ENCODE results near the gene TDRD7.
A peak's percentile ranks its signal among the peaks of the same experiment; 100 is the strongest.

Gene TDRD7

DNA sequence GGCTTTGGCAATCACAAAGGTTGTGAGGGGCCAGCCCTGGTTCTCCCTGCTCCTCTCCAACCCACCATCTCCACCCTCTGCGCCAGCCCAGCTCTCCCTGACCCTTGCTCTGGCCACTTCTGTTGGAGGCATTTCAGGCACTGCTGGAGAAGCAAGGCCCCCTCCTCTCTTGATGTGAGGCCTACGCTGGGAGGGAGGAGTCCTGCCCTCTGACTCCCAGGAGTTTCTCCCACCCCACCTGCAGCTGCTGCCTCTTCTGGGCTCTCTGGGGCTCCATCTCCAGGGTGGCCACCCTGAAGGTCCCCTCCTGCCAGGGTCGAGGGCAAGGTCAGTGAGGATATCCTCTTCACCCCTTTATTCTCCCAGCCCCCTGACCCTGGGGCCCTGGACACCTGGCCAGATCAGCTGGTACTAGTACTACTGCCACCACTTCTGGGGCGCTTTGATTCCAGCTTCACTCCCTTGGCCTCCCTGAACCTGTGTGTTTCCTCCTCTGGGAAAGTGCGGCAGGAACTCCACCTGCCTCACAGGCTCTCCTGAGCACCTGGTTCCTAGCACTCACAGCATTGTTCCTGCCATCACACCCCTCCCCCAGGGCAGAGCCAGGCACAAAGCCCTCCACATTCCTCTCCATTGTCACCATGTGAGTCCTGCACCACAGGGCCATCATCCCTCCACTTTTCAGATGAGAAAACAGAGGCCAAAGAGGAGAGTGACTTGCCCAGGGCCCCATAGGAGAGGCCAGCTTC lies 23.8 kb upstream of the TDRD7 start:
- no peak for DNase-seq

DNA sequence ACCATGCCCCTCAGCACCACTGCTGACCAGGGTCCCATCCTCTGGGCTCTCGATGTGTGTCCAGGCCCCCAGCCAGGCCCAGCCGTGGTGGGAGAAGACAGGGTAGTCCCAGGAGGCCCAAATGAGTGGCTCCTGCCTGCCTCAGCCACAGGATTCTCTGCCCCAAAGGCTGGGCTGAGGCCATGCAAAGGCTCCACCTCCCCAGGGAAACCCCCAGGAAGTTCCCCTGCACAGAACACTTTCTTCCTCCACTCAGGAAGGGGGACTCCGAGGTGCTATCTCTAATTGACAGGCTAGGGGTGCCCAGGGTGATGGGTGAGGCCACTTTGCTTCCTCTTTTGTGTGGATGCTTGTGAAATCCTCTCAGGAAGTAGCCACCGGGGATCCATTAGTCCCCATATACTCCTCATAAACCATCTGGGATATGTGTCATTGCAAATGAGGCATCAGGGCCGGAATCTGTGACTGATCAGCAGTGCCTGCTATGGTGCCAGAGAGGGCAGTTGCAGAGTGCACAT lies 23.1 kb upstream of the TDRD7 start:
- DNase-seq = no peak

DNA sequence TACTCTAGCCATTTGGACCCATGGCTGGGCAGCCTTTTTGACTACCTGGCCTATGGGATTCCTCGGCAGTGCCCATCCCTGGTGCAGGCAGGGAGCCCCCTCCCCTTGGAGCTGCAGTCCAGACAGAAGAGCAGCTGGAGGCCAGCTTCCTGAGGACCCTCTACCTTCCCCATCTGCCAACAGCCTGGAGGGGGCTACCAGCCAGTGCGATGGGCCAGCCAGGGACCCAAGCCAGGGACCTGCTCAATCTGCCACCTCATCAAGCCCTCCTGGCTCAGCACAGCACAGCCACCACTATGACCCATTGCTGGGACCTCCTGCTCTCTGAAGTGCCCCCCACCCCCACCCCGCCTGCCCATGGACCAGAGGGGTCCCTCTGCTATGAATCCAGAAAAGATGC lies 22.6 kb upstream of the TDRD7 start:
- DNase-seq = no peak

DNA sequence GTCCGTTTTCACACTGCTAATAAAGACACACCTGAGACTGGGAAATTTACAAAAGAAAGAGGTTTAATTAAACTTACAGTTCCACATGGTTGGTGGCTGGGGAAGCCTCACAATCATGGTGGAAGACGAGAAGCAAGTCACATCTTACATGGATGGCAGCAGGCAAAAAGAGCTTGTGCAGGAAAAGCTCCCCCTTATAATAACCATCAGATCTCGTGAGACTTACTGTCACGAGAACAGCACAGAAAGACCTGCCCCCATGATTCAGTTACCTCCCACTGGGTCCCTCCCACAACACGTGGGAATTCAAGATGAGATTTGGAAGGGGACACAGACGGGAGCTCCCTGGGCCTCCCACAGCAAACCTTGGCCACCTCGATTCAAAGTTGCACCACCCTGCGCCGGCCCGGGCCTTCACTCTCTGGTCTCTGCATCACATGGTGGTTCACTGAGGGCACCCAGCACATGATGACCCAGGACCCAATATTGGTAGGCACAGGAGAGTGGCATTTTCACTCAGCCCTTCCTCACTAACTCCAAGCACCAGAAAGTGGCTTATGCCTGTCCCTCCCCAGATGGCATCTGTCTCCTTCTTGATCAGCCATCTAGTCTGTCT lies 21.0 kb upstream of the TDRD7 start:
- no peak for DNase-seq

DNA sequence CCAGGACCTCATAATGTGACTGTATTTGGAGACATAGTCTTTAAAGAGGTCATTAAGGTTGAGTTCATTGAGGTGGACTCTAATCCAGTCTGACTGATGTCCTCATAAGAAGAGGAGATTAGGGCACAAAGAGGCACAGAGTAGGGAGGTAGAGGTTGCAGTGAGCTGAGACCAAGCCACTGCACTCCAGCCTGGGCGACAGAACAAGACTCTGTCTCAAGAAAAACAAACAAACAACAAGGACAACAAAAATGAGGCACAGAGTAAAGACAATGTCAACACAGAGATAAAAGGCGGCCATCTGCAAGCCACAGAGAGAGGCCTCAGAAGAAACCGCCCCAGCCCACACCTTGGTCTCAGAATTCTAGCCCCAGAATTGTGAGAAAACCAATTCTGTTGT lies 17.0 kb upstream of the TDRD7 start:
- DNase-seq = peak; percentile 67

DNA sequence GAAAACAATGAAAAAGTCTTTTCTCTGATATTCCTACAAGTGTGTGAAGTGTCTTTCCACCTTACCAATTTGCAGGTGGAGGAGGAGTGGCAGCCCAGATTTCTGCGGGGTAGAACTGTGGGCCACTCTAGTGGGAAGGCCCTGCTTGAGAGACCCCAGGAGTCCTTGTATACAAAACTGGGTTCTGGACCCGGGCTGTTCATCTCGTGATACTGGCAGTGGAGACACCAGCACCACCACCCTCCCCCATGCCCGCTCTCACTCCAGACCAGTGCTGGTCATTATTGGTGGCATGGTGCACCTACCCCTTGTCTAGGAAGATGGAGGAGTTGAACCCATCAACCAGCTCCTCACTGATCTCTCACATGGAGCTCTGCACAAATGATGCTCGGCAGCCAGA lies 16.2 kb upstream of the TDRD7 start:
- DNase-seq = no peak

DNA sequence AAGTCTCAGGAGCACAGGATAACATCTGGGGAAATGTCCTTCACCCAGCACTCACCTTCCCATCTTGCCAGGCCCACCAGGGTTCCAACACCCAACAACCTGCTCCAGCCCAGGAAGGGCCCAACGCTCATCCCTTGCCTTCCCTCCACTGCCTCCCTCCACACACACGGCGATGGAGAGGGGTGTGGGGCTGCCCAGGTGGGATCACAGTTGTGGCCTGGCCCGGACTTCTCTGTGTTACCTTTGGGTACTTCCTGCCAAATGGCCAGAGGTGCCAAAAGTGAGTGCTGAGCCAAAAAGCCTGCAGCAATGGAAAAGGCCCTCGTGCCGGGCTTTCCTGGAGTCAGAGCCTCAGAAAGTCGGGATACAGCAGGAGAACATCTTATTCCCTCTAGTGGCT lies 15.6 kb upstream of the TDRD7 start:
- DNase-seq = no peak

DNA sequence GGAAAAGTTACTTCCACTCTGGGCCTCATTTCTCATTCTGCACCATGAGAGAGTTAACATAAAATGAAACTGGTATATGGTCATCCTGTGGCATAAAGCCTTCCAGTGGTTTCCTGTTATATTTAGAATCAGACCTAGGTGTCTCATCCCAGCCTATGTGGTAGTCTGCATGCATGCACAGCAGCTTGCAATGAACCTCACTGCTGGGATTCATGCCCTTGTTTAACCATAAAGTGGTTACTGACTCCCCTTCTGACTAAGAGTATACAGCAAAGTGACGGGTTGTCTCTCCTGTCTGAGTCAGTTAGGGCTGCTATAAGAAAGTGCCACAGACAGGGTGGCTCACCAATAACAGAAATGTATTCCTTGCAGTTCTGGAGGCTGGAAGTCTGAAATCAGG lies 14.7 kb upstream of the TDRD7 start:
- DNase-seq = no peak

DNA sequence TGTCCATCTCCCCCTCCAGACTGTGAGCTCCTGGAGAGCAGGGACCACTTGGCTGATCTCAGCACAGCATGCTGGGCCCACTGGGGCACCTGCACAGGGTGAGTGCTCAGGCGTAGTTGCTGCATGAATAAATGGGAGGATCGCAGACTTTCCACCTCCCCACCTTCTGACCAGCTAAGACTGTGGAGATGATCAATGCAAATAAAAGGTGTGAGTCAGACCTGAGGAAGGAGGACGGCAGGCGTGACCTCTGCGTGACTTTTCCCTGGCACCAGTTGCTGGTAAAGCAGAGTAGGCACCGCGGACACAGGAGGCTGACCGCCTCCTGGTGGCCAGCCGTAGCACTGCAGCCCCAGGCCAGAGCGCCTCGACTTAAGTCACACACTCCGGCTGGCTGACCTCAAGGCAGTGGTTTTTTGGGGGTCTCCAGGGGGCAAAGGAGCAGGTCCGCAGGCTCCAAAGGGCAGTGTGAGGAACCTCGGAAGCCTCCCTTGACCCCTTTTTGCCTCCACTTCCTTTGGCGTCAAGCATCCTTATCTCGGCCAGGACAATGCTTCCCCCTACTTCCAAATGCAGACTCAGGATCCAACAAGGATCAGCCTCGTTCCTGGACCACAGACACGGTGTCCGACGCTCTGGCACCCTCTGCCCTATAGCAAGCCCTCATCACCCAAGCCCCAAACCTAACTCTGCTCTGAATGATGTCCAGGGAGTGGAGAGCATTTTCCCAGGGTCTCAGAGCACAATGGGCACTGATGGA lies 12.7 kb upstream of the TDRD7 start:
- DNase-seq = peak; percentile 72

DNA sequence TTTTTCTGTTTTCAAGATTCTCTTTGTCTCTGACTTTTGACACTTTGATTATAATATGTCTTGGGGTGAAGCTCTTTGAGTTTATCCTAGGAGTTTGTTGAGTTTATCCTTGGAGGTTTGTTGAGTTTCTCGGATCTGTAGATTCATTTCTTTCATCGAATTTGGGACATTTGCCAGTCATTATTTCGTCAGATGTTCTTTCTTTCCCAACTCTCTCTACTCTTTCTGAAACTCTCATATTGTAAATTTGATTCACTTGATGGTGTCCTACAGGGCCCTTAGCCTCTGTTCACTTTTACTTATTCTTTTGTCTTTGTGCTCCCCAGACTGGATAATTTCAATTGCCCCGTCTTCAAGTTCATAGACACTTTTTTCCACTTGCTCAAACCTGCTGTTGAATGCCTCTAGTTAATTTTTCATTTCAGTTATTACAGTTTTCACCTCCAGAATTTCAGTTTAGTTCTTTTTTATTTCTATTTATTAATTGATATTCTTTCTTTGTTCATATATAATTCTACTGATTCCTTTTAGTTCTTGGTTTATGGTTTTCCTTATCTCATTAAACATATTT lies 8.1 kb upstream of the TDRD7 start:
- DNase-seq = no peak

DNA sequence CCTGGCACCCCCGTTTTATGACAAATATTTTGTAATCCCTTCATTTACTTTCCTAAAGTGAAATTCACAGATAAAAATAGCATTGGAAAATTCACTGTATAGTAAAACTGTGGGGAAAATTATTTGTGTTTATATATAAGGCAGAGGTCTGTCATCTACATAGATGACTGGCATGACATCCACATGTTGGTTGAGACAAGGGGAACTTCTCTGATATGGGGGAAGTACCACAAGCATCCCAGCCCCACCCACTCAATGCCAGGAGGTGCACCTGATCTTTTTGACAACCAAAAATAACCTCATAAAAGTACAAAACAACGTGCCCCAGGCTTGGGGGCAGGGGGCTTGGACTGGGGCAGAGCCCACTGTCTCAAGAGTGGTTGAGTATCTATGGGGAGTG lies 6.3 kb upstream of the TDRD7 start:
- DNase-seq = no peak

DNA sequence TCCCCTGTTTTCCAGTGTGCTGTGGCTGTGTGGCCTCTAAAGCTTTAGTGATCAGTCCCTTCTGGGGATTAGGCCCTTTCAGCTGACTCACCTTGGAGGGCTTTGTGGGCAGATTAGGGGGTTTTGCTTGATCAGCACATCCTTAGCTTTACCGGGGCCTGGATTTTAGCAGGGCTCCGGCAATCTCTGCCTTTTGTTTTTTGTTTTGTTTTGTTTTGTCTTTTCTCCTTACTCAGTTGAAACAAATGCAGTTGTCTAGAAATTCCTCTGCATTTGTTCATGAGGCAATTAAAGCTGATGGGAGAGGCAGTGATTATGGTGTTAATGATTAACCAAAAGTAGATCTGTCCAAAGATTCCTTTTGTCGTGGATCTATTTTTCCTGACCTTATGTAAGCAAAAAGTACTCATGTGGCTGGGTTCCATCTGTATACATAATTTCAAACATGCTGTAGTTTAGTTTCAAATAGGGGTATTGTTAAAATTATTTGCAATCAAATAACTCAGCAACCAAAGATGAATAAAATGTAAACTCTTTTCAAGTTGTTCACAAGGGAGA lies 5.2 kb upstream of the TDRD7 start:
- no peak for DNase-seq

DNA sequence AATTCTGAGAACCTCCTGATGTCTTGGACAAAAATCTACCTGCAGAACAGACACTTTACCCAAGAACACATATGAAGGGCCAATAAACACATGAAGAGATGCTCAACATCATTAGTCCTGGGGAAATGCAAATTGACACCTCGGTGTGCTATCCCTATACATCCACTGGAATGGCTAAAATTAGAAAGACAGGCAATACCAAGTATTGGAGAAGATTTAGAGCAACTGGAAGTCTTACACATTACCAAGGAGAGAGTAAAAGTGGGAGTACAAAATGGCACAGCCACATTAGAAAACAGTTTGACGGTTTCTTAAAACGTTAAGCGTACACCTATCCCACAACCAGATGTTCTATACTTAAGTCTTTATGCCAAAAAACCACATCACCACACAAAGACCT lies 3.3 kb upstream of the TDRD7 start:
- DNase-seq = no peak

DNA sequence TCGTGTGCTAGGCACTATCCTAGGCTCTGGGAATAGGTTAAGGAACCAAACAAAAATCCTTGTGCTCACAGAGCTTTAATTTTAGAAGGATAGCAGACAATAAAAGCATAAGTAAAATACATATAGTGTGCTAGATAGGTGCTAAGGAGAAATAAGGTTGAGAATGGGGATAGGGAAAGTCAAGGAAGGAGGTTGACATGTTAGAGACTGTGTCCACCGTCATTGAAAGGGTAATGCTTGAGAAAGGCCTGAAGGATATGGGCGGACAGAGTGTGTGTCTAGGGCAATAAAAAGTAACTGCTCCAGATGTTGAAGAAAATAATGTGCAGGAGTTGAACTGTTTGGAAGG lies 482 bp upstream of the TDRD7 start:
- DNase-seq = no peak

DNA sequence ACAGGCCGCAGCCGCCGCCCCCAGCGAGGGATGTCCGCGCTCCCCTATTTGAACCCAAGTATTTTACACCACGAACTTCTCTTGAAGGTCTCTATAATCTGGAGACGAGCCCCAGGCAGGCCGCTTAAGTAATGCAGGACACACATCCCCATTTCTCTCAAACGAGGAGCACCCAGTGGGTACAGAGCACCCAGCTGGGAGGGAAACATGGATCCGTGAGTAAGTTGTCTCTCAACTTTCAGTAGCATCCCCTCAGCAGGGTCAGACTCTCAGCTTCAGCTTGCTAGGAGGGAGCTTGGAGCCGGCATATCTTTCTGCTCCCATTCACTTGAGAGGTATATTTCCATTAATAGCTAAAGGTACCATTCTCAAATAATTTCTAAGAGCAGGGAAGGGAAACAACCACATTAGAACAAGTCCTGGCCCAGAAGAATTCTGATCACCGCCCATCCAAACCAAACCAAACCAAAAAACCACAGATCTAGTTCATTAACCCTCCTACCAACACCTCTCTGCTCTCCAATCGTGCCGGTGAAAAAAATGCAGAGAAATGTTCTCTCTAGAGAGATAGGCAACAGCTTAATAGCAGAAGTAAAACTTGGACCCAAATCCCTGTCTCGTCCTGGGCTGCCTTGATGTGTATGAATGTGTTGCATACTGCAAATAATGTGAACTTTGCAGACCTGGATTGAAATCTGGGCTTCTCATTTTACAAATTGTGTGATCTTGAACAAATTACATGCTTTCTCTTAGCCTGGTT lies 910 bp downstream of the TDRD7 start:
- no peak for DNase-seq

DNA sequence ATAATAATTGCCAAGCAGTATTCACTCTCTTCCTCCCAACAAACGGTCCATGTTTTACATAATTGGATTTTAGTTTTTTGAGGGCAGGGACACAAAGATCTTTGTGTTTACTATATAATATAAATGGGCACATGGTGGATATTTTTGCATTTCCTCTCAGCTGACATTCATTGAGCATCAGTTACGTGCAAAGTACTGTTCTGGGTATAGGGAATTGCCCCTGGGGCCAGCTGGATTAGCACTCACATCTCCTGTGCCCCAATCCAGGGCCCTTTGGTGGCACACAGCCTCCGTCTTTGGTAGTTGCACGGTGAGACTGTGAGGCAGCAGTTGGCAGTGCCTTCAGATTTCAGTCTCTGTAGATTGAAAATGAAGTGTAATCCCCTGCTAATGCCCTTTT lies 1.6 kb downstream of the TDRD7 start:
- DNase-seq = no peak

DNA sequence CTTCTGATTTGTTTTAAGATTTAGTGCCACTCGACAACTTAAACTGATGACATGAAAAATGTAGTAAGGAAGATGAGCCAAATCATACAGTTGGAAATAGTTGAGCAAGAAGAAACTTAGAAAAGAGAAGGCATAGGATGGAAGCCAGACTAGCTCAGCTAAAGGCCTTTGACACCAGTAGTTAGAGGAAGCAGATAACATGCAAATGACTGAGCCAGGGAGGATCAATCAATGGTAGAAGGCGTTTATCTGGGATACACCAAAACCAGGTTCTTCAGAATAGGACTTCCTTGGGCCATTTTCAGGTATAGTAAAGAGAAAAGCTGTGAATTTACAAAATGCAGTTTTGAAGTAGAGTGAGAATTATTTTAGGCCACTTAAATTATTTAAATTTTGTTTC lies 3.2 kb downstream of the TDRD7 start:
- DNase-seq = no peak

DNA sequence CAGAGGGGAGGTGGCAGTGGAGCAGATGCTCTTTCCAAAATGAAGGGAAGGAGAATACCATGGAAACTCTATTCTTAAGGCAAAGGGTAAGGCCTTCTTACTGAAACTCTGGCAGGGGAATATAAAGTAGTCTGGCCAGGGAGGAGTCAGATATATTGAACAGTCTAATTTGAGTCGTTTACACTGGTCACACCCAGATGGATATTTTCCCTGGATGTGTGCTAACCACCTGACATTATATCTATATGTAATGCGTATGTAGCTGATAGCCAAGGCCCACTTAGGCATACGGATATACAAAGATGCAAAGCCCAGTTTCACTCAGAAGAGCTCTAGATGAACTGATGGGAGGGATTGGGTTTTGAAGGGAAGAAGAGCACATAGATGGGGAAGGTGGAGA lies 7.0 kb downstream of the TDRD7 start:
- no peak for DNase-seq

DNA sequence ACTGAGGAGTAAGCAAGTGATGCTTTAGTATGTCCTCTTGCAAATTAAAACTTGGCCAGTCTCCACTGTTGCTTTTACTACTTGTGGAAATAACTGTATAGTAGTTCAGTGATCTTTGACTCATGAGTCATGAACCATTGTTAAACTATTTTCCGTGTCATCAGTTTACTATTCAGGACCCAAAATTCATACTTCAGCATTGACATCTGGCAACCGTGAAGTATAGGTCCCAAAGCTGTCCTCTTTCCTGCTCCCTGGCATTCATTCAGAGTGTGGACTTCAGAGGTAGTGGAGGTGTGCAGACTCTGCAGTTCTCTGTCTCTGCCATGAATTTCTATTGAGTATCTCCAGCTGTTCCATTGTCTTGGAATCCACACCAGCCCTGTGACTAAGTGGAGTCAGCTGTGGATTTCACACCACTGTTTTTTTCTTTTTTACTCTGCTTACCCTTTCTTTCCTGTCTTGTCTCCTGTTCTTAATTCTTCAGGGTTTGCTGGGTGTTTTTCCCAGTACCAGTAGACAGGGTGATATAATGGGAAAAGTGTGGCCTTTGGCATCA lies 7.5 kb downstream of the TDRD7 start:
- no peak for DNase-seq

DNA sequence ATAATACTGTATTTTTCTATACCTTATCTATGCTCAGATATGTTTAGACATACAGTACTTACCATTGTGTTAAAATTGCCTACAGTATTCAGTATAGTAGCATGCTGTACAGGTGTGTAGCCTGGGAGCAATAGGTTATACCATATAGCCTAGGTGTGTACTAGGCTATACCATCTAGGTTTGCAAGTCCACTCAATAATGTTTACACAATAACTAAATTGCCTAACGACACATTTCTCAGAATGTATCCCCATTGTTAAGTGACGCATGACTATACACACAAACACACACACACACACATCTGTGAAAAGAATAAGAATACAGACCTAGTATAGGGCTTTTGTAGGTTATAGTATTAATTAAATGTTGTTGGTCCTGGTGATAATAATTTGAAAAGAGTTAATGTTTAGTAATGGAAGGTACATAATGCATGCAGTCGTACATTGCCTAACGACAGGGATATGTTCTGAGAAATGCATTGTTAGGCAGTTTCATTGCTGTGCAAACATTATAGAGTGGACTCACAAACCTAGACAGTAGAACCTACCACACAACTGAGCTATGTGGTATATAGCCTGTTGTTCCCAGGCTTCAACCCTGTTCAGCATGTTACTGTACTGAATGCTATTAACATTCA lies 13.6 kb downstream of the TDRD7 start:
- no peak for DNase-seq

DNA sequence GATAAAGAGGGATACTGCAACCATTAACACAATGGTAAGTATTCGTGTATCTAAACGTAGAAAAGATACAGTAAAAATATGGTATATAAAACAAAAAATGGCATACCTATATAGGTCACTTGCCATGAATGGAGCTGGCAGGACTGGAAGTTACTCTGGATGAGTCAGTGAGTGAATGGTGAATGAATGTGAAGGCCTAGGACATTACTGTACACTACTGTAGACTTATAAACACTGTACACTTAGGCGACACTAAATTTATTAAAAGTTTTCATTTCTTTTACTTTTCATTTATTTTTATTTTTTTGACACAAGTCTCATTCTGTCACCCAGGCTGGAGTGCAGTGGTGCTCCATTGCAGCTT lies 14.1 kb downstream of the TDRD7 start:
- DNase-seq = no peak

DNA sequence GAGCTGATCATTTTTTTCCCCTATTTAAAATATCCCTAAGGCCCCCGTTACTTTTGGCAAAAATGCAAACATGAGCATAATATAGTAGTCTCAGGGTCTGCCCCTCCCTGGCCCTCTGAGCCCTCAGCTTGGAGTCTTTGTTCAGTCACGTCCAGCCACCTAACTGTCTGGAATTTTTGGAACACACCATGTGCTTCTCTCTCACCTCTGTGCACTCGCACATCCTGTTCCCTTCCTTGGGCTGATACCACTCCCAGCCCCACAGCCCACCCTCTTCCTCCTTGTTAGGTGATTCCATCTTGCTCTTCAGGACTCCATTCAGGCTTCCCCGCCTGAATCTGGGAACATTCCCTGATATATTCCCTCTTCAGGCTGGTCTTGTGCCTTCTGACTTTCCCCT lies 16.0 kb downstream of the TDRD7 start:
- DNase-seq = no peak

Measured in retina (tissue), 1 donor.